HG03460 (cell line): ENCODE results near the gene CD320.
"Not testable (repeated sequence)": the region's sequence is repeated elsewhere in the genome, so short reads cannot be mapped to it uniquely, and the experiment has no call there.

Experiments used
- ATAC-seq: cut with Tn5 transposase; IDR thresholded peaks from one replicate; pipeline ENCODE4 v1.9.1; 2021; ENCODE audit not compliant: unreplicated experiment

The CD320 gene

DNA sequence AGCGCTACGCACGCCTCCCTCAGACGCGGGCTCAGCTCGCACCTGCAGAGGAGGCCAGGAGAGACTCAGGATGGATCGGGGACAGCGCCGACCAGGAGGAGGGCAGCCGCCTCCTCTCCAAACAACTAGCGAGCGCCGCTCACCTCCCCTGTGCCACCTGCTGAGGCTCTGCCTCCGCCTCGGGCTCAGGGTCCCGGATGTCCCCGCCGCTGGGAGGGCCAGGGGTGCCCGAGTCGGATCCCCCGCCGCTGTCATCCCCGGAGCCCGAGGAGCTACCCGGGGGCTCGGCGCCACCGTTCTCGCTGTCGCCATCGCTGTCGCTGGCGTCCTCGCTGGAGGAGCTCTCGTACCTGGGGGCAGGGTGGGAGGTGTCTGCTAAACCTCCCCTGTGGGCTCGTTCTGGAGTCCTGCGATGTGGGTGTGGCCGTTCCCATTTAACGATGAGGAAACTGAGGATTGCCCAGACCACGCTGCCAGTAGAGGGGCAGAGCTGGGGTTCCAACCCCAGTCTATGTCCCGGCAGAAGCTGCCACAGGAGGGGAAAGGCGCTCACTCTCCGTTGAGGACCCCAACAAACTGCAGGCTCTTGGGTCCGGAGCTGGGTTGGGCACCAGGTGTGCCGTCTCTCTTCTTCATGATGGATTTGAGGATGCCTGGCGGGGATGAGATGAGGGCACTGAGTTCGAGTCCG lies 25.8 kb upstream of the CD320 start:
- no peak for ATAC-seq

DNA sequence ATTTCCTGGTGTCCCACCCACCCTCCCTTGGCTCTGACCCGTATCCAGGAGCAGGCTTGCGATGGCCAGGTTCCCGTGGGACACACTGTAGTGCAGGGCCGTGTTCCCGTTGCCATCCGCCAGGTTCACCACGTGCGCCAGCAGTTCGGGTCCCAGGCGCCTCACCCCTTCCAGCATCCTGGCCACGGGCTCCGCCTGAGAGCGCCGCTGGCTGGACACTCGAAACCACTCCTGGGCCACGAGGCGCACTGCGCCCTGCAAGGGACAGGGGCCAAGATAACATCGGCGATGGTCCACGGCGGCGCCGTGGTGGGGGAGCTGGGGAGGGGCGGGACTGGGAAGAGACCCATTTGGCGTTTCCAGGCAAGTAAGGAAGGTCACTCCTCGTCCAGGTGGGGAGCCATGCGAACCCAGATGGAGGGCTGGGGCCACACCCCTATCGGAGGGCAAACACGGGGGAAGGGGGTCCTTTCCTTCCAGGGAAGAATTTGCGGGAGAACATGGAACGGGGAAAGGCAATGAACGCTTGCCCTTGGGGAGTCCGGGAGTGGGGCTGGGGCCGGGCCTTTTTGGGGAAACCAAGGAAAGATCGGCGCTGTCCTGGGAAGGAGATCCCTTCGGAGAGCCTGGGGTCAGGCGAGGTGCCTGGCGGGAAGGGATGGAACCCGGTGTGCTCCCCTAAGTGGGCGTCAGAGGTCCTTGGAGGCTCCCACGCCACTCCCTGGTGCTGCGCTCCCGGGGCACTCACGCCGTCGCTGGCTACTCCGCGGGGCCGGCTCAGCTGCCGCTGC lies 25.0 kb upstream of the CD320 start:
- no peak for ATAC-seq

GRCh38 chr19:8331263-8331845 lies 23.2 kb upstream of the CD320 start:
- no peak for ATAC-seq

- ATAC-seq = no peak
Observed at GRCh38 chr19:8329996-8330395, 21.8 kb upstream of the CD320 start.

DNA sequence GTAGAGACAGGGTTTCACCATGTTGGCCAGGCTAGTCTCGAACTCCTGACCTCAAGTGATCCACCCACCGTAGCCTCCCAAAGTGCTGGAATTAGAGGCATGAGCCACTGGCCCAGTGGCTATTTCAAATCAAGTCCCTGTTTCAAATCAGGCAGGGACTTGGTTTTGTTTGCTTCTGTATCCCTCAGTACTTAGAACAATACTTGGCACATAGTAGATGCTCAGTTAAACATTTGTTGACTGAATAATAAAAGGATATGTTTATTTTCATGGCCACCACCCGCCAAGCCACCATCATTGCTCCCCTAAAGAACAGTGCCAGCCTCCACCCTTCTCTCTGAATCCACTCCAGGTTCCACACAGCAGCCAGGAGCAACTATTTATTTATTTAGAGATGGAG lies 17.3 kb upstream of the CD320 start:
- ATAC-seq = no peak

GRCh38 chr19:8324186-8325050 lies 16.3 kb upstream of the CD320 start:
- no peak for ATAC-seq

GRCh38 chr19:8323781-8324185 lies 15.6 kb upstream of the CD320 start:
- no peak for ATAC-seq

DNA sequence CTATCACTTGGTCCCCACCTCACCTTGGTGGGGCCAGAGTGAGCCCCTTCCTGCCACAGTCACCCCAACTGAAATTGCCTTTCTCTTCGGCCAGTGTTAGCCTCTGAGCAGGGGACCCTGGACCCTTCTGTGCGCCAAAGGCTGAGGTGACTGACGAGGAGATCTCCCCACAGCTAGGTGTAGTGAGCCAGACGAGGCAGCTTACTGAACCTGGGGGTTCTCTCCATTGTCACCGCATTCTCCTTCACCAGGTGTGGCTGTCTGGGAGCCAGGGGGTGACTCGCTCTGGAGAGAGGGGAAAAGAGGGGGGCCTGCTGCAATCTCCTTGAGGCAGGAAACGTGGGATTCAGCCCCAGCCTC lies 14.5 kb upstream of the CD320 start:
- ATAC-seq = no peak

- no peak for ATAC-seq
Observed at GRCh38 chr19:8321986-8322637, 14.0 kb upstream of the CD320 start.

DNA sequence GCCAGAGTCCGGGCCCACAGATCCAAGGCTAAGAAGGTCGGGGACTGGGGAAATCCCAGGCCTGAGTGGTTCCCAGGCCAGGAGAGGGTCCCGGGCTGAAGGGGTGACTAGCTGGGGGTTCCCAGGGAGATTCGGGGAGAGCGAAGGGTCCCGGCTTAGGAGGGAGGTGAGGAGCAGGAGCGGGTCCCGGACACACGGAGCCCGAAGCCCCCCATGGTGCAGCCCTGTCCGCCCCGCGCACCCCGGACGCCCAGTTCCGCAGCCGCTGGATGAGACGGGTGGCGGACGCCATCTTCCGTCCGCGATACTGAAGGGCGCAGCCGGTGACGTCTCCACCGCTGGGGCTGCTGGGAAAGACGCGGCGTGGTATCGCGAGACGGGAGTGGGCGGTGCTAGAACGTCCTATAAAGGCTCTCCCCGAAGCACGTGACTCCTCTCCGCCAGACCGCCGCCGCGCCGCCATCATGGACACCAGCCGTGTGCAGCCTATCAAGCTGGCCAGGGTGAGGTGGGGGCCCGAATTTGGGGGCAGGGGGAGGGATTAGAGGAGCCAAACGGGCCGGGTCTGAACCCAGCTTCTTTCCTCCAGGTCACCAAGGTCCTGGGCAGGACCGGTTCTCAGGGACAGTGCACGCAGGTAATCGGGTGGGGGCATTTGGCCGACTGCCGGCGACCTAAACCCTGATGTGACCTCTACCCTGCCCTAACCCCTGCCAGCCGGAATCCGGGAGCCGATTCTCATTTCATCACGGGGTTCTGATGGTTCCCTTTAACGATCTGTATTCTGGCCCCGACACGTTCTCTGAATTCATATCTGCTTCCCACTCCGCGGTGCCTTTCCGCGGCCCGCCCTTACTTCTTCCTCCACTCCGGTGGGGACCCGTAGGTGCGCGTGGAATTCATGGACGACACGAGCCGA lies 13.2 kb upstream of the CD320 start, which contains the start of the genes NDUFA7 and RPS28:
Gene NDUFA7, minus strand, starts transcription at position 309 of the 919 bp plus-strand sequence. Its CDS starts 17 bp downstream, at position 292.
Gene RPS28, plus strand, starts transcription at position 430 of the 919 bp plus-strand sequence. Its CDS starts 35 bp downstream, at position 465.
- ATAC-seq = peak; percentile 83

GRCh38 chr19:8320564-8321066 lies 12.5 kb upstream of the CD320 start:
- ATAC-seq = peak; percentile 8

GRCh38 chr19:8319807-8320520 lies 11.8 kb upstream of the CD320 start:
- no peak for ATAC-seq

DNA sequence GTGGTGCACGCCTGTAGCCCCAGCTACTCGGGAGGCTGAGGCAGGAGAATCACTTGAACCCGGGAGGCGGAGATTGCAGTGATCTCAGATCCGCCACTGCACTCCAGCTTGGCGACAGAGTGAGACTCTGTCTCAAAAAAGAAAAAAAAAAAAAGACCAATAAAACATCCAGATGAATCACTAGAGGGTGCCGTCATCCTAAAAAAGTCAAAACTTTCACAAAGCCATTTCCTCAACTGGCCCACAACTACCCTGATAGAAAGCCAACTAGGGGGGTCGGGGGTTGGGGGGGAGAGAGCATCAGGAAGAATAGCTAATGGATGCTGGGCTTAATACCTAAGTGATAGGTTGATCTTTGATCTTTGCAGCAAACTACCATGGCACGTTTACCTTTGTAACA lies 10.7 kb upstream of the CD320 start:
- ATAC-seq = not testable (repeated sequence)

DNA sequence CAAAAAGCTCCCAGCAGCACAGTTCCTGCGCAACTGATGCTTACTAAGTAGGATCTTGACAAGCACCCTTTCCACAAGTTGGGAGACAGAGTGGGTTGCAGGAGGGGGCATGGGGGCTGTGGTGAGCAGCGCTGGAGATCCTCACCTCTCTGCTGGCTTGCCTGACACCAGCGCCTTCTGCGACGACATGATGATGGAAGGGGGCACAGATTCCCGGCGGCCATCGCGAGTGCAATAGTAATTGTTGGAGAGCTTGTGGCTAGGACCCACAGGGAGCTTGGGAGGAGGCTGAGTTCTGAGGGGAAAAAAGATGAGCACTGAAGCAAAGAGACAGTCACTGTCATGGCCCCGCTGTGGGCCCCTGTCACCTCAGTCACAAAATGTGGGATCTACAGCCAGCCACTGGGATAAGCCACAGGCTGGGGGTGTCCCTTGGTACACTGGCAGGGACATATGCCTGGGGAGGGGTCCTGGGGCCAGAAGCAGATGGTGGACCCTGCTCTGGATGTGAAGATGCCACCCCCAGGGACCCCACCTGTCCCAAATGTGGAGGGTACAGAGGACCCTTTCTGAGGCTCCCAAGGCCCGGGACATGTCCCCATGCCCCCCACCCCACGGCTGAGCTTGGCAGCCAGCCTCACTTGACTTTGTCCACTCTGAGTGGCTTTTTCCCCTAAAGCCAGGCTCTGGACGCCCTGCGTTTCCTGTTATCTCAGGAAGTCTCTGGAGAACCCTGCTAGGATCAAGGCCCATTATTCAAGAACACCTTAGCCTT lies 8.4 kb upstream of the CD320 start:
- no peak for ATAC-seq

DNA sequence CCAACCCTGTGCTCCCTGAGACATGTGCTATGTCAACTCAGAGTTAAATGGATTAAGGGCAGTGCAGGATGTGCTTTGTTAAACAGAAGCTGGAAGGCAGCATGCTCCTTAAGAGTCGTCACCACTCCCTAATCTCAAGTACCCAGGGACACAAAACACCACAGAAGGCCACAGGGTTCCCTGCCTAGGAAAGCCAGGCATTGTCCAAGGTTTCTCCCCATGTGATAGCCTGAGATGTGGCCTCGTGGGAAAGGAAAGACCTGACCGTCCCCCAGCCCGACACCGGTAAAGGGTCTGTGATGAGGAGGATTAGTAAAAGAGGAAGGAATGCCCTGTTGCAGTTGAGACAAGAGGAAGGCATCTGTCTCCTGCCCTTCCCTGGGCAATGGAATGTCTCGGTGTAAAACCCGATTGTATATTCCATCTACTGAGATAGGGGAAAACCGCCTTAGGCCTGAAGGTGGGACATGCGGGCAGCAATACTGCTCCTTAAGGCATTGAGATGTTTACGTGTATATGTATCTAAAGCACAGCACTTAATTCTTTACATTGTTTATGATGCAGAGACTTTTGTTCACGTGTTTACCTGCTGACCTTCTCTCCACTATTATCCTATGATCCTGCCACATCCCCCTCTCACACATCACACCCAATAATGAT lies 7.0 kb upstream of the CD320 start:
- ATAC-seq = not testable (repeated sequence)

GRCh38 chr19:8311461-8312260 lies 3.5 kb upstream of the CD320 start:
- no peak for ATAC-seq
